ENCODE data around the gene MAGI2.

MAGI2 gene

DNA sequence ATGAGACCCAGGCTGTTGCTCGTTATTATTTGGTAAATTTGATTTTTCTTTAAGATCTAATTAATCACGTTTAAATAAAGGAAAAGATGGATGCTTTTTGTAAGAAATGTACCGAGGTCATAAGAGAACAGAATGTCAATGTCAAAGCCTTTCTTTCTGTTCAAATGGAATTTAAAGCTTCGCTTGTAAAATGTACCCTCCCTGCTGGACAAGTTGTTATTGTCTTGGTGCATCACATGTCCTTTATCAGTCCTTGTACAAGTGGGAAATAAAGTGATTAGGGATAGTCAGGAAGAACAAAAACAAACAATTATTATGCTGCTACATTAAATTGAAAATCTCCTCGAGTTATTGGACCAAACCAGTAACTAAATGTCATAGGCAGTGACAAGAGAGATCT, 1291.7 kb downstream of the MAGI2 start:
- Histone ChIP-seq H2BK5ac (ENCODE audit: low read length) (no peak overlapping the region), H4K8ac (ENCODE audit: low read depth, low read length) (no peak overlapping the region), H3K4ac (ENCODE audit: low read length) (no peak overlapping the region), H3K4me1 (ENCODE audit: control insufficient read depth in 2 of 2, insufficient read depth in 1 of 2, low read depth in 1 of 2, low read length in 2 of 2) (peaks cover 2 to 3% of the 10 kb centered on the region in 2 donors), H3K27me3 (ENCODE audit: control insufficient read depth in 3 of 3, insufficient read depth in 3 of 3, low read depth in 1 of 3, low read length in 3 of 3) (no peaks in the 10 kb centered on the region), H3K14ac (ENCODE audit: low read length) (no peak overlapping the region), H3K18ac (ENCODE audit: low read length) (no peak overlapping the region), H3K9me3 (replicated peaks in 1 of 2; ENCODE audit: control insufficient read depth in 2 of 2, insufficient read depth in 1 of 2, low read depth in 1 of 2, low read length in 2 of 2) (no peaks in the 10 kb centered on the region), H2AK5ac (ENCODE audit: low read depth, low read length) (no peak overlapping the region), H3K79me1 (ENCODE audit: low read depth, low read length) (no peaks in the 10 kb centered on the region), H3K4me2 (ENCODE audit: insufficient read depth, low read length, poor library complexity, severe bottlenecking) (no peak overlapping the region), H3K23ac (ENCODE audit: low read depth, low read length, poor library complexity) (no peak overlapping the region), H3K4me3 (ENCODE audit: low read length in 2 of 2) (no peak overlapping the region), H2BK12ac (ENCODE audit: low read length) (no peak overlapping the region), H2BK120ac (ENCODE audit: low read depth, low read length) (no peak overlapping the region), H3K27ac (replicated peaks; ENCODE audit: low read length) (no peak overlapping the region), H3K9ac (ENCODE audit: low read depth, low read length, poor library complexity) (no peak overlapping the region), H2AFZ (ENCODE audit: low read length) (no peak overlapping the region), H2BK15ac (ENCODE audit: low read length) (no peak overlapping the region), H4K91ac (ENCODE audit: low read depth, low read length, poor library complexity) (no peak overlapping the region), H3K36me3 (replicated peaks in 1 of 2; ENCODE audit: control insufficient read depth in 2 of 2, insufficient read depth in 2 of 2, low read length in 2 of 2) (no peaks in the 10 kb centered on the region)
- WGBS, 2 donors (ENCODE audit: extremely low coverage in 2 of 2, insufficient read length in 2 of 2, insufficient replicate concordance in 1 of 2) = no CpG with 5 or more reads among the region's 5 CpGs
- no peak for DNase-seq (ENCODE audit: low spot score)

DNA sequence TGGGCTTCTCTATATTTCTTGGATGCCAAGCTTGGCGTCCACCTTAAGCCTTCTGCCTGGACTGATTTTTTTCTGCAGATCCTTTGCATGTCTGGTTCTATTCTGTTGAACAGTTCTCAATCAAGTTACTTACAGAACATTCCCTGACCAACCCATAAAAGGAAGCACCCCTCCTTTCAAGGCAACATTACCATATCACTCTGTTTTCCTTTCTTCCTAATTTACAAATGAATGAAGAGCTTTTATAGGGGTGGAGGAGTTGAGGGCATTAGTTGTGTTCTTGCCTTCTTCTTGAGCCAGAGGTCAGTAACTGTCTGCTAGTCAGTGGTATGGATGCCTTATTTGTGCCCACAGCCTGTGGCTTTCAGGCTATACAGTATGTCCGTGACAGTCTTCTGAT, 1293.9 kb downstream of the MAGI2 start:
- H3K79me1 ChIP-seq (ENCODE audit: low read depth, low read length) = no peaks in the 10 kb centered on the region
- H3K27me3 ChIP-seq (ENCODE audit: control insufficient read depth in 3 of 3, insufficient read depth in 3 of 3, low read depth in 1 of 3, low read length in 3 of 3) = no peaks in the 10 kb centered on the region
- H4K8ac ChIP-seq (ENCODE audit: low read depth, low read length) = no peak overlapping the region
- no peak overlapping the region for H3K9ac ChIP-seq (ENCODE audit: low read depth, low read length, poor library complexity)
- no peaks in the 10 kb centered on the region for H3K9me3 ChIP-seq (replicated peaks in 1 of 2; ENCODE audit: control insufficient read depth in 2 of 2, insufficient read depth in 1 of 2, low read depth in 1 of 2, low read length in 2 of 2)
- no peak overlapping the region for H2BK5ac ChIP-seq (ENCODE audit: low read length)
- no peak overlapping the region for H2AFZ ChIP-seq (ENCODE audit: low read length)
- H3K4me2 ChIP-seq (ENCODE audit: insufficient read depth, low read length, poor library complexity, severe bottlenecking) = no peak overlapping the region
- H3K23ac ChIP-seq (ENCODE audit: low read depth, low read length, poor library complexity) = no peak overlapping the region
- H2AK5ac ChIP-seq (ENCODE audit: low read depth, low read length) = no peak overlapping the region
- H3K27ac ChIP-seq (replicated peaks; ENCODE audit: low read length) = no peak overlapping the region
- H2BK12ac ChIP-seq (ENCODE audit: low read length) = no peak overlapping the region
- no peak overlapping the region for H4K91ac ChIP-seq (ENCODE audit: low read depth, low read length, poor library complexity)
- no peak overlapping the region for H2BK120ac ChIP-seq (ENCODE audit: low read depth, low read length)
- H3K4me1 ChIP-seq (ENCODE audit: control insufficient read depth in 2 of 2, insufficient read depth in 1 of 2, low read depth in 1 of 2, low read length in 2 of 2) = no peaks in the 10 kb centered on the region
- H2BK15ac ChIP-seq (ENCODE audit: low read length) = no peak overlapping the region
- H3K18ac ChIP-seq (ENCODE audit: low read length) = no peak overlapping the region
- no peak overlapping the region for H3K4ac ChIP-seq (ENCODE audit: low read length)
- no CpG with 5 or more reads among the region's 2 CpGs for WGBS, 2 donors (ENCODE audit: extremely low coverage in 2 of 2, insufficient read length in 2 of 2, insufficient replicate concordance in 1 of 2)
- DNase-seq (ENCODE audit: low spot score) = no peak
- no peak overlapping the region for H3K4me3 ChIP-seq (ENCODE audit: low read length in 2 of 2)
- H3K14ac ChIP-seq (ENCODE audit: low read length) = no peak overlapping the region
- no peaks in the 10 kb centered on the region for H3K36me3 ChIP-seq (replicated peaks in 1 of 2; ENCODE audit: control insufficient read depth in 2 of 2, insufficient read depth in 2 of 2, low read length in 2 of 2)

DNA sequence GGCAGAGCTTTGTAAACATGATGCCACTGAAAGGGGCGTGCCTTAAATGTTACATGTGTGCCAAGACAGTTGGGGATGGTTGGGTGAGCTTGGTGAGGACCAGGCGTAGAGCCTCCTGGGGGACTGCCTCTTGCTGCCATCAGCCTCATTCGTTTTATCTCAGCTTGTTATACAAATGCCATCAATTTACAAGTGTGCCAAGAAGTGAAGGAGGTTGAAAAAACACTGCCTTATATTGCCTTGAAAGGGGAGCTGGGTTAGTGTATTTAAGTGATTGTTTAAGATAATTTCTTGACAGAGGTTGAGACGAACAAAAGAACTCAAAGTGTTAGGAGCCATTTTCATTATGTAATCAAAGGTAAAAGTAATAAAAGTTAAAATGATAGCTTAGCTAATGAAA, 1300.2 kb downstream of the MAGI2 start:
- Histone ChIP-seq H4K91ac (ENCODE audit: low read depth, low read length, poor library complexity) (no peak overlapping the region), H2BK15ac (ENCODE audit: low read length) (no peak overlapping the region), H3K14ac (ENCODE audit: low read length) (no peak overlapping the region), H3K23ac (ENCODE audit: low read depth, low read length, poor library complexity) (no peak overlapping the region), H3K4me2 (ENCODE audit: insufficient read depth, low read length, poor library complexity, severe bottlenecking) (no peak overlapping the region), H2AFZ (ENCODE audit: low read length) (no peak overlapping the region), H3K27ac (replicated peaks; ENCODE audit: low read length) (no peak overlapping the region), H3K36me3 (replicated peaks in 1 of 2; ENCODE audit: control insufficient read depth in 2 of 2, insufficient read depth in 2 of 2, low read length in 2 of 2) (no peaks in the 10 kb centered on the region), H4K8ac (ENCODE audit: low read depth, low read length) (no peak overlapping the region), H3K18ac (ENCODE audit: low read length) (no peak overlapping the region), H3K27me3 (ENCODE audit: control insufficient read depth in 3 of 3, insufficient read depth in 3 of 3, low read depth in 1 of 3, low read length in 3 of 3) (no peaks in the 10 kb centered on the region), H3K4me1 (ENCODE audit: control insufficient read depth in 2 of 2, insufficient read depth in 1 of 2, low read depth in 1 of 2, low read length in 2 of 2) (no peaks in the 10 kb centered on the region), H2AK5ac (ENCODE audit: low read depth, low read length) (no peak overlapping the region), H2BK5ac (ENCODE audit: low read length) (no peak overlapping the region), H3K79me1 (ENCODE audit: low read depth, low read length) (no peaks in the 10 kb centered on the region), H3K4ac (ENCODE audit: low read length) (no peak overlapping the region), H2BK12ac (ENCODE audit: low read length) (no peak overlapping the region), H3K9ac (ENCODE audit: low read depth, low read length, poor library complexity) (no peak overlapping the region), H3K4me3 (ENCODE audit: low read length in 2 of 2) (no peak overlapping the region), H2BK120ac (ENCODE audit: low read depth, low read length) (no peak overlapping the region), H3K9me3 (replicated peaks in 1 of 2; ENCODE audit: control insufficient read depth in 2 of 2, insufficient read depth in 1 of 2, low read depth in 1 of 2, low read length in 2 of 2) (no peaks in the 10 kb centered on the region)
- no CpG with 5 or more reads among the region's 4 CpGs for WGBS, 2 donors (ENCODE audit: extremely low coverage in 2 of 2, insufficient read length in 2 of 2, insufficient replicate concordance in 1 of 2)
- DNase-seq (ENCODE audit: low spot score) = no peak

DNA sequence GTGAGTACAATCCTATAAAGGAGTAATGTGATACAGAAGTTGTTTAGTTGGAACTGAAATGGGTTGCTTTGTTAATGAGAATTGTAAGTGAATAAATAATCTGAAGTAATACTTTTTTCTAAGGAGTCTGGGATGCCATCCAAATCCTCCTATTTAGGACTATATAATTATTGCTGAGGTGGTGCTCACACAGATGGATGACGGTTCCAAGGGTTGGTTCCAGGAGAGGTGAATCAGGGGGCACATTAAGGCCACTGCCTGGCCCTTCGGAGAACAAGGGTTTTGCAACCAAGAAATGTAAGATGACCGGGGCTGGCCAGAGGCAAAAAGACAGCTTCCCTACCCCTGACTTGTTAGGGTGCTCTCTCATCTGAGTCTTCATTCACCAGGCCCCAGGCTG, 1302.2 kb downstream of the MAGI2 start:
- H2AFZ ChIP-seq (ENCODE audit: low read length) = no peak overlapping the region
- no peak overlapping the region for H4K8ac ChIP-seq (ENCODE audit: low read depth, low read length)
- no peak overlapping the region for H3K27ac ChIP-seq (replicated peaks; ENCODE audit: low read length)
- H3K4me1 ChIP-seq (ENCODE audit: control insufficient read depth in 2 of 2, insufficient read depth in 1 of 2, low read depth in 1 of 2, low read length in 2 of 2) = no peaks in the 10 kb centered on the region
- no peak for DNase-seq (ENCODE audit: low spot score)
- no peak overlapping the region for H2BK5ac ChIP-seq (ENCODE audit: low read length)
- no peak overlapping the region for H3K4me3 ChIP-seq (ENCODE audit: low read length in 2 of 2)
- H3K18ac ChIP-seq (ENCODE audit: low read length) = no peak overlapping the region
- H3K4me2 ChIP-seq (ENCODE audit: insufficient read depth, low read length, poor library complexity, severe bottlenecking) = no peak overlapping the region
- no peaks in the 10 kb centered on the region for H3K36me3 ChIP-seq (replicated peaks in 1 of 2; ENCODE audit: control insufficient read depth in 2 of 2, insufficient read depth in 2 of 2, low read length in 2 of 2)
- no peak overlapping the region for H3K23ac ChIP-seq (ENCODE audit: low read depth, low read length, poor library complexity)
- H2BK120ac ChIP-seq (ENCODE audit: low read depth, low read length) = no peak overlapping the region
- H3K9ac ChIP-seq (ENCODE audit: low read depth, low read length, poor library complexity) = no peak overlapping the region
- H3K14ac ChIP-seq (ENCODE audit: low read length) = no peak overlapping the region
- H3K4ac ChIP-seq (ENCODE audit: low read length) = no peak overlapping the region
- WGBS, 2 donors (ENCODE audit: extremely low coverage in 2 of 2, insufficient read length in 2 of 2, insufficient replicate concordance in 1 of 2) = no CpG with 5 or more reads among the region's 3 CpGs
- no peak overlapping the region for H4K91ac ChIP-seq (ENCODE audit: low read depth, low read length, poor library complexity)
- no peaks in the 10 kb centered on the region for H3K27me3 ChIP-seq (ENCODE audit: control insufficient read depth in 3 of 3, insufficient read depth in 3 of 3, low read depth in 1 of 3, low read length in 3 of 3)
- no peak overlapping the region for H2BK12ac ChIP-seq (ENCODE audit: low read length)
- no peaks in the 10 kb centered on the region for H3K79me1 ChIP-seq (ENCODE audit: low read depth, low read length)
- no peak overlapping the region for H2BK15ac ChIP-seq (ENCODE audit: low read length)
- H2AK5ac ChIP-seq (ENCODE audit: low read depth, low read length) = no peak overlapping the region
- H3K9me3 ChIP-seq (replicated peaks in 1 of 2; ENCODE audit: control insufficient read depth in 2 of 2, insufficient read depth in 1 of 2, low read depth in 1 of 2, low read length in 2 of 2) = no peaks in the 10 kb centered on the region

Measured in neuronal stem cell (in vitro differentiated cells).